ENCODE data around the gene HNMT.

DNA sequence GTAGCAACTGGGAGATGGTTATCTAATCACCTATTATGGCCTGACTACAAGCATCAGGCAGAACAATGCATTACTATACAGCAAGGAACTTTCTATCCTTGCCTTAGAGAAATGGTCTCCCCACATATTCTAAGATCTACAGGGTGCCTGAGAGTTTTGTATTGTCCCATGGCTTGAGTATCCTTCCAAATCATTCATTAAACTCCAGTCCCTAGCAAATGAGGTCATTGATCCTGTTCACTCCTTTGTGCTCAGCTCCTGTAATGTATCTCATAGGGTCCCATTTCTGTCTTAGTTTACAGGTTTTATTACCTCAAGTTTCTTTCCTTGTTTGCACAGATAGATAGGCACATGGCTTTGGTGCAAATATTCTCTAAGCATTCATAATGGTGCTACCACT, 9.0 kb downstream of the HNMT start:
- TF ChIP-seq CTCF (IDR thresholded peaks at IDR 0.05; ENCODE audit: borderline replicate concordance, extremely low read depth, low read length, poor library complexity, severe bottlenecking) (no peak), EZH2 (IDR thresholded peaks at IDR 0.05; ENCODE audit: borderline replicate concordance, low read depth, low read length, severe bottlenecking) (no peak)

Measured in DND-41 (cell line).